GM12873 (cell line): ENCODE data around the gene DOHH.

Experiments
- TF ChIP-seq, protein P1 (sequence below): IDR thresholded peaks from 2 replicates; pipeline ENCODE4 v1.5.1; 2012; ENCODE audit warnings: low read depth, mild to moderate bottlenecking, moderate library complexity, low read length, control low read depth; ENCODE audit not compliant: insufficient read depth; ENCODE audit errors: missing control alignments

The DOHH gene

DNA sequence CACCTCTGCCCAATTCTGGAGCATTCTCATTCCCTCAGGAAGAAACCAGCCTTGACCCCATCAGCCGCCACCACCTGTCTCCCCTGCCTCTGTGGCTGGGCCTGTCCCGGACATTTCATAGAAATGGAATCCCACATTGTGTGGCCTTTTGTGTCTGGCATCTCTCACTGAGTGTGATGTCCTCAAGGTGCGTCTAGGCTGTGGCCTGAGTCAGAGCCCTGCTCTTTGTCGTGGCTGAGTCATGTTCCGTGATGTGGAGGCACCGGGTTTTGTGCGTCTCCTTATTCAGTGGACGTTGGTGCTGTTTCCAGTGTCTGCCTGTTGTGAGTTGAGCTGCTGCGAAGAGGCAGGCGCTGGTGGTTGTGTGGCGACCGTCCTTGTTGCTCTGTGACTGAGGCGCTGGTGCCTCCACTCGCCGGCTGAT, 9.1 kb upstream of the DOHH start:
- TF ChIP-seq, protein P1, sequence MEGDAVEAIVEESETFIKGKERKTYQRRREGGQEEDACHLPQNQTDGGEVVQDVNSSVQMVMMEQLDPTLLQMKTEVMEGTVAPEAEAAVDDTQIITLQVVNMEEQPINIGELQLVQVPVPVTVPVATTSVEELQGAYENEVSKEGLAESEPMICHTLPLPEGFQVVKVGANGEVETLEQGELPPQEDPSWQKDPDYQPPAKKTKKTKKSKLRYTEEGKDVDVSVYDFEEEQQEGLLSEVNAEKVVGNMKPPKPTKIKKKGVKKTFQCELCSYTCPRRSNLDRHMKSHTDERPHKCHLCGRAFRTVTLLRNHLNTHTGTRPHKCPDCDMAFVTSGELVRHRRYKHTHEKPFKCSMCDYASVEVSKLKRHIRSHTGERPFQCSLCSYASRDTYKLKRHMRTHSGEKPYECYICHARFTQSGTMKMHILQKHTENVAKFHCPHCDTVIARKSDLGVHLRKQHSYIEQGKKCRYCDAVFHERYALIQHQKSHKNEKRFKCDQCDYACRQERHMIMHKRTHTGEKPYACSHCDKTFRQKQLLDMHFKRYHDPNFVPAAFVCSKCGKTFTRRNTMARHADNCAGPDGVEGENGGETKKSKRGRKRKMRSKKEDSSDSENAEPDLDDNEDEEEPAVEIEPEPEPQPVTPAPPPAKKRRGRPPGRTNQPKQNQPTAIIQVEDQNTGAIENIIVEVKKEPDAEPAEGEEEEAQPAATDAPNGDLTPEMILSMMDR = no peak

DNA sequence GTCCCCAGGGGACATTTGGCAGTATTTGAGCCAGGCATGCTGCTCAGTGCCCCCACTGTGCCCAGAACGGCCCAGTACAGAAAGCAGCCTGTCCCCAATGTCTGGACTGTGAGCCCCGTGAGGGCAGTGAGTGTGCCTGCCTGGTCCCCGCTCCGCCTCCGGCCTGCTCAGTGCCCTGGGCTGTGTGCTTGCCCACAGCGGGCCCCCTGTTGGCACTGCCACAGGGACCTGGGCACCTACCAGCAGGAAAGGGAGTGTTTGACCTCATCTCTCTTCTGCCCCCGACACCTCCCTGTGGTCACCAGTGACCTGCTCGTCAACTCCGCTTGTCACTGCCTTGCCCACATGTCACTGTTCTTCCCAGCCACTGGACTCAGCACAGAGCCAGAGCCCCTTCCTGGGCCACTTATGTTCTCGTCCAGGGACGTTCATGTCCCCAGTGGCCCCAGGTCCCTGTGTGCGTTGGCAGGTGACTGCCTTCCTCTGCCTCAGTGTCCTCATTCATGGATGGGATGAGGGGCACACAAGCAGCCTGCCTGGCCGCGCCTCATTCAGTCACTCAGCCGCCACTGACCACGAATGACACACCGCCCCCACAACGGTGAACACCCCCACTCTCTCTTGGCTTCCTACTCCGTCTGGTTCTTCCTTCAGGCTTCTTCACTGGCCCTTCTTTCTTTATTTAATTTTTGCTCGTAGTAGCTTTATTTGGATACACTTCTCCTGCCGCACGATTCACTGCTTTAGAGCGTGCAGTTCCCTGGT, 8.5 kb upstream of the DOHH start:
- TF ChIP-seq, protein P1 = no peak

- TF ChIP-seq, protein P1 = no peak
Measured at GRCh38 chr19:3507371-3508120, 7.1 kb upstream of the DOHH start.

GRCh38 chr19:3506384-3507340, 6.2 kb upstream of the DOHH start:
- TF ChIP-seq, protein P1 = no peak

DNA sequence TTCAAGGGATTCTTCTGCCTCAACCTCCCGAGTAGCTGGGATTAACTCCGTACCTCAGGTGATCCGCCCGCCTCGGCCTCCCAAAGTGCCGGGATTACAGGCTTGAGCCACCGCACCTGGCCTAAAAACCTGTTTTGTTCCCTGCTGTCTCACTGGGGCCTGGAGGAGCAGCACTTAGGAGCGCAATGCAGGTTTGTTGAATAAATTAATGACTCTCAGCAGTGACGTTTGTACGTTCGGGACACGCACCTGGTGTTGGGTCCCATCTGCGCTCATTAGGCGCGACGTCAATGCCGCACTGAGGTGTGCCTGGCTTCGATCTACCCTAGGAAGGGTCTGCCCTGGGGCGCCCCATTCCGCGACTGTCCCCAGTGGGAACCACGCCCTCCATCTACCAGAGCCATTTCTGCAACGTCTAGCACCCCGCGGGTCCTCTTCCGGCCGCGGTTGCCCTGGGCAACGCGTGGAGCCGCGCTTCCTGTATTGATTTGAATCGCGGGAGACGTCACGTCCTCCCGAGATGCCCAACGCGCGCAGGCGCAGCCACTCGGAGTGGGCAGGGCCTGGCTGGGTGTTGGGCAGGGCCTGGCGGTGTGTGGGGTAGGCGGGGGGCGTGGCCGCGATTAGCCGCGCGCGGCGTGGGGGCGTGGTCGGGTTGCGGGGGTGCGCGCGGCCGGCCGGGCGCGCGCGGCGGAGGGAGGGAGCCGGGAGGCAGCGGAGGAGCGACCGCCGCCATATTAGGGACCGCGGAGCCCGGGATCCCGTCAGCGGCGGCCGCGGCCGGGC, 5.3 kb upstream of the DOHH start, which contains the start of gene FZR1:
FZR1 (plus strand) TSS at position 714 of the 786 bp plus-strand sequence. CDS start 16,679 bp downstream, outside the sequence.
- TF ChIP-seq, protein P1 = no peak

DNA sequence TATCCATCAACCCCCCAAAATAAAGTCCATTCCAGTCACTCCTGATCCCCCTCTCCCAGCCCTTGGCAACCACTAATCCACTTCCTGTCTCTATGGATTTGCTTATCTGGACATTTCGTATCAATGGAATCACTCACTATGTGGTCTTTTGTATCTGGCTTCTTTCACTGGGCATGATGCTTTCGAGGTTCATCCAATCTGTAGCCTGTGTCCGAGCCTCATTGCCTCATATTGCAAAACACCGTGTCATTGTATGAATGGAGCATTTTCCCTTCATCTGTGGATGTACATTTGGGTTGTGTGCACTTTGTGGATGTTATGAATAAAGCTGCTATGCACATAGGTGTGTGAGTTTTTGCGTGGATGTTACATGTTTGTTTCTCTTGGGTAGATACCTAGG, 4.3 kb upstream of the DOHH start:
- TF ChIP-seq, protein P1 = no peak
